Measurements from ENCODE around the gene ILF2.

The ILF2 gene

GRCh38 chr1:153626477-153626903, 44.3 kb downstream of the ILF2 start:
- no peak for DNase-seq

- DNase-seq = no peak
Measured at GRCh38 chr1:153624965-153625611, 45.7 kb downstream of the ILF2 start.

- no peak for DNase-seq
Measured at GRCh38 chr1:153623101-153623500, 47.7 kb downstream of the ILF2 start.

GRCh38 chr1:153619171-153619570, 51.6 kb downstream of the ILF2 start:
- no peak for DNase-seq

GRCh38 chr1:153617663-153618062, 53.1 kb downstream of the ILF2 start:
- DNase-seq = peak; percentile 59

GRCh38 chr1:153616917-153617311, 53.9 kb downstream of the ILF2 start:
- DNase-seq = no peak

- no peak for DNase-seq
Measured at GRCh38 chr1:153616144-153616916, 54.5 kb downstream of the ILF2 start, which contains the start of gene S100A14. S100A14 (minus strand) TSS chr1:153616325; CDS start chr1:153615858, 467 bp downstream.

GRCh38 chr1:153615406-153615805, 55.4 kb downstream of the ILF2 start:
- DNase-seq = no peak

- DNase-seq = no peak
Measured at GRCh38 chr1:153614906-153615305, 55.9 kb downstream of the ILF2 start.

GRCh38 chr1:153614189-153614900, 56.4 kb downstream of the ILF2 start:
- no peak for DNase-seq

GRCh38 chr1:153613406-153613805, 57.4 kb downstream of the ILF2 start:
- no peak for DNase-seq

GRCh38 chr1:153612755-153613331, 58.0 kb downstream of the ILF2 start, which contains the start of gene S100A16:
S100A16 (minus strand) TSS chr1:153613137; CDS start chr1:153608151, 4,986 bp downstream.
- no peak for DNase-seq

GRCh38 chr1:153612111-153612754, 58.6 kb downstream of the ILF2 start:
- no peak for DNase-seq
